Measurements from ENCODE around the gene AKR1C1.
"Not testable (repeated sequence)": the region's sequence is repeated elsewhere in the genome, so short reads cannot be mapped to it uniquely, and the experiment has no call there.

- not testable (repeated sequence) for TF ChIP-seq POLR2A, CTCF (IDR thresholded peaks at IDR 0.05)
Measured at GRCh38 chr10:5010043-5010442, 46.8 kb downstream of the AKR1C1 start.

All from tibial nerve (tissue), 3 donors.